SU-DHL-6 (cell line): ENCODE measurements around the gene NRSN2.

Experiments
- H2AFZ ChIP-seq: fragments of 200-600 bp; sonication (generic); 2 replicates; pipeline ENCODE4 v1.6.1; 2014; ENCODE audit warnings: low read depth, mild to moderate bottlenecking, moderate library complexity, mixed read lengths, antibody characterized with exemption, low read length; ENCODE audit not compliant: severe bottlenecking
- H3F3A ChIP-seq: fragments of 200-600 bp; shearing (Covaris generic); 2 replicates; pipeline ENCODE4 v1.6.0; 2016; ENCODE audit warnings: antibody characterized with exemption, mild to moderate bottlenecking; ENCODE audit not compliant: insufficient read depth
- H3K27ac ChIP-seq: fragments of 200-600 bp; sonication (generic); 2 replicates; pipeline ENCODE4 v1.5.1; 2016; ENCODE audit warnings: low read depth, mild to moderate bottlenecking, low read length, moderate library complexity, mixed read lengths
- H3K27me3 ChIP-seq: fragments of 200-600 bp; sonication (generic), shearing (Covaris generic); 2 replicates; pipeline ENCODE4 v1.6.0; 2014; ENCODE audit warnings: mild to moderate bottlenecking, low read length
- H3K36me3 ChIP-seq: fragments of 200-600 bp; sonication (generic); 2 replicates; pipeline ENCODE4 v1.6.1; 2014; ENCODE audit warnings: mild to moderate bottlenecking, low read length, mixed read lengths
- H3K4me2 ChIP-seq: fragments of 300-600, 200-600 bp; shearing (Covaris generic), sonication (generic); 2 replicates; pipeline ENCODE4 v1.6.0; 2014; ENCODE audit warnings: low read length, low read depth, mild to moderate bottlenecking; ENCODE audit not compliant: poor library complexity, severe bottlenecking
- H3K4me3 ChIP-seq: fragments of 200-600 bp; sonication (generic); 2 replicates; pipeline ENCODE4 v1.5.1; 2014; ENCODE audit warnings: antibody characterized with exemption, low read length, mild to moderate bottlenecking, mixed read lengths; ENCODE audit not compliant: insufficient read depth, poor library complexity, severe bottlenecking
- H3K79me2 ChIP-seq: fragments of 200-600 bp; sonication (generic); 2 replicates; pipeline ENCODE4 v1.6.1; 2014; ENCODE audit warnings: mild to moderate bottlenecking, low read length, moderate library complexity; ENCODE audit not compliant: insufficient read depth
- H3K9ac ChIP-seq: fragments of 200-600 bp; sonication (generic); 2 replicates; pipeline ENCODE4 v1.7.0; 2014; ENCODE audit warnings: mild to moderate bottlenecking, low read length
- H3K9me2 ChIP-seq: fragments of 200-600 bp; sonication (generic); replicated peaks from 2 replicates; pipeline ENCODE4 v1.6.1; 2014; ENCODE audit warnings: low read length; ENCODE audit not compliant: insufficient read depth
- H3K9me3 ChIP-seq: fragments of 200-600 bp; sonication (generic); 2 replicates; pipeline ENCODE4 v1.6.1; 2014; ENCODE audit warnings: low read length, mixed read lengths; ENCODE audit not compliant: insufficient read depth
- H4K20me1 ChIP-seq: fragments of 200-600 bp; sonication (generic); 2 replicates; pipeline ENCODE4 v1.6.1; 2014; ENCODE audit warnings: low read depth, mild to moderate bottlenecking, antibody characterized with exemption, low read length, moderate library complexity, mixed read lengths
- EZH2phosphoT487 ChIP-seq: fragments of 200-600 bp; sonication (generic), shearing (Covaris generic); conservative IDR thresholded peaks from 2 replicates; pipeline ENCODE4 v1.6.1; 2018; ENCODE audit warnings: mild to moderate bottlenecking, antibody characterized with exemption, low read length, moderate library complexity, mixed read lengths
- TF ChIP-seq, protein P1 (sequence below): fragments of 200-600 bp; sonication (generic); IDR thresholded peaks from one replicate; pipeline ENCODE4 v1.5.1; 2017; ENCODE audit warnings: antibody characterized with exemption, mild to moderate bottlenecking, low read length, moderate library complexity; ENCODE audit not compliant: insufficient read depth, poor library complexity, severe bottlenecking

Gene NRSN2

GRCh38 chr20:402496-402885, 55.6 kb downstream of the NRSN2 start:
- Histone ChIP-seq H3K4me2 (no peak overlapping the region), H4K20me1 (no peaks in the 10 kb centered on the region), H3K27ac (no peak overlapping the region), H2AFZ (no peak overlapping the region), H3K9me2 (no peaks in the 10 kb centered on the region), H3K9me3 (no peaks in the 10 kb centered on the region), H3F3A (no peaks in the 10 kb centered on the region), H3K4me3 (no peak overlapping the region), H3K36me3 (no peaks in the 10 kb centered on the region), H3K9ac (no peak overlapping the region), H3K79me2 (no peaks in the 10 kb centered on the region), H3K27me3 (no peaks in the 10 kb centered on the region)
- TF ChIP-seq EZH2phosphoT487 = no peak
- TF ChIP-seq, protein P1, sequence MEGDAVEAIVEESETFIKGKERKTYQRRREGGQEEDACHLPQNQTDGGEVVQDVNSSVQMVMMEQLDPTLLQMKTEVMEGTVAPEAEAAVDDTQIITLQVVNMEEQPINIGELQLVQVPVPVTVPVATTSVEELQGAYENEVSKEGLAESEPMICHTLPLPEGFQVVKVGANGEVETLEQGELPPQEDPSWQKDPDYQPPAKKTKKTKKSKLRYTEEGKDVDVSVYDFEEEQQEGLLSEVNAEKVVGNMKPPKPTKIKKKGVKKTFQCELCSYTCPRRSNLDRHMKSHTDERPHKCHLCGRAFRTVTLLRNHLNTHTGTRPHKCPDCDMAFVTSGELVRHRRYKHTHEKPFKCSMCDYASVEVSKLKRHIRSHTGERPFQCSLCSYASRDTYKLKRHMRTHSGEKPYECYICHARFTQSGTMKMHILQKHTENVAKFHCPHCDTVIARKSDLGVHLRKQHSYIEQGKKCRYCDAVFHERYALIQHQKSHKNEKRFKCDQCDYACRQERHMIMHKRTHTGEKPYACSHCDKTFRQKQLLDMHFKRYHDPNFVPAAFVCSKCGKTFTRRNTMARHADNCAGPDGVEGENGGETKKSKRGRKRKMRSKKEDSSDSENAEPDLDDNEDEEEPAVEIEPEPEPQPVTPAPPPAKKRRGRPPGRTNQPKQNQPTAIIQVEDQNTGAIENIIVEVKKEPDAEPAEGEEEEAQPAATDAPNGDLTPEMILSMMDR = no peak

DNA sequence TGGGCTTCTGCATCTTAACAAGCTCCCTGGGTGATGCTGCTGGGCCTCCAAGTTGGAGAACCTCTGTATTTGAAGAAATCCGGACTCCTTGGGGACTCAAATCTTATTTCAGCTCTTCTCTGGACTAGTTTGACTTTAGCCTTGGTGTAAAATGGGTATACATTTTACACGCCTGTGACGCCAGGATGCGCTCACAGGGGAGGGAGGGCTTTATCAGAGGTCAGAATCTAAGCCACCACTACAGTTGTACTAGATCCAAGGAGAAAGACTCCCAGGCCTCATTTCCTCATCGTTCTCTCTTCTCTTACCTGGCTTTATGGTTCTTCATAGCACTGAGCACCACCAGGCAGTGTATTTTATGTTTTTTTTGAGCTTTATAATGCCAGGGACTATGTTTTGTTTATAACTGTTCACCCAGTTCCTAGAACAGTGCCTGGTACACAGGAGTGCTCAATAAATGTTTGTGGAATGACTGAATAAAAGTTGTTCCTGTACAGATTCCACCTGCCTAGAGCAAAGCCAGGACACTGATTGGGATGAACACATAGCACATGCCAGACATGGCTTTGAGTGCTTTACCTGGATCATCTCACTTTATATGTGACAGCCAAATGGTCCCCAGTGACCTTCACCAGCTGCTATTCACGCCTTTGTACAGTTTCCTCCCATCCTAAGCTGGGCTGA, 56.1 kb downstream of the NRSN2 start:
- Histone ChIP-seq H4K20me1 (no peaks in the 10 kb centered on the region), H3K36me3 (no peaks in the 10 kb centered on the region), H3K27ac (no peak overlapping the region), H2AFZ (no peak overlapping the region), H3K79me2 (no peaks in the 10 kb centered on the region), H3K4me2 (no peak overlapping the region), H3K4me3 (no peak overlapping the region), H3K9ac (no peak overlapping the region), H3K9me3 (no peaks in the 10 kb centered on the region), H3K27me3 (no peaks in the 10 kb centered on the region), H3K9me2 (no peaks in the 10 kb centered on the region), H3F3A (no peaks in the 10 kb centered on the region)
- TF ChIP-seq EZH2phosphoT487 = no peak
- TF ChIP-seq, protein P1 = no peak

- Histone ChIP-seq H3K27me3 (no peaks in the 10 kb centered on the region), H3K9ac (no peak overlapping the region), H4K20me1 (no peaks in the 10 kb centered on the region), H3K9me2 (no peaks in the 10 kb centered on the region), H3K9me3 (no peaks in the 10 kb centered on the region), H3K36me3 (no peaks in the 10 kb centered on the region), H3F3A (no peaks in the 10 kb centered on the region), H2AFZ (no peak overlapping the region), H3K4me3 (no peak overlapping the region), H3K27ac (no peak overlapping the region), H3K79me2 (no peaks in the 10 kb centered on the region), H3K4me2 (no peak overlapping the region)
- no peak for TF ChIP-seq EZH2phosphoT487
- TF ChIP-seq, protein P1 = no peak
Observed at GRCh38 chr20:403582-403957, 56.7 kb downstream of the NRSN2 start.
